Liver (tissue), 3 donors: ENCODE results near the gene PSMG1.

Experiments used
- CTCF ChIP-seq: fragments of 150-350 bp; IDR thresholded peaks from 2 replicates; pipeline ENCODE4 v1.5.1; 2017; ENCODE audit warnings: improper control_type of control experiment, low read depth, low read length; ENCODE audit not compliant: missing input control
- EGR1 ChIP-seq, 2 donors: IDR thresholded peaks; 2 replicates each; pipeline ENCODE4 v1.6.1; 2016 to 2018; ENCODE audit warnings: antibody characterized with exemption in 2 of 2, low read depth in 2 of 2
- FOXA1 ChIP-seq: IDR thresholded peaks from 2 replicates; pipeline ENCODE4 v1.6.1; 2016; ENCODE audit warnings: antibody characterized with exemption
- JUND ChIP-seq, 2 donors: IDR thresholded peaks; 2 replicates each; pipeline ENCODE4 v1.6.1; 2016; ENCODE audit warnings: antibody characterized with exemption in 2 of 2
- MAX ChIP-seq: IDR thresholded peaks from 2 replicates; pipeline ENCODE4 v1.6.1; 2016; ENCODE audit warnings: antibody characterized with exemption
- RAD21 ChIP-seq, 2 donors: IDR thresholded peaks; 2 replicates each; pipeline ENCODE4 v1.6.1; 2016; ENCODE audit warnings: antibody characterized with exemption in 2 of 2, mild to moderate bottlenecking in 2 of 2
- REST ChIP-seq: IDR thresholded peaks from 2 replicates; pipeline ENCODE4 v1.6.1; 2016; ENCODE audit warnings: antibody characterized with exemption, mild to moderate bottlenecking
- RXRA ChIP-seq, 2 donors: IDR thresholded peaks; 2 replicates each; pipeline ENCODE4 v1.6.1; 2017 to 2018; ENCODE audit warnings: antibody characterized with exemption in 2 of 2, mild to moderate bottlenecking in 1 of 2
- SP1 ChIP-seq: IDR thresholded peaks from 2 replicates; pipeline ENCODE4 v1.6.1; 2018; ENCODE audit warnings: antibody characterized with exemption, mild to moderate bottlenecking
- ZBTB33 ChIP-seq: IDR thresholded peaks from 2 replicates; pipeline ENCODE4 v1.6.1; 2016; ENCODE audit warnings: antibody characterized with exemption
- donor health status: healthy.
- donor health status: healthy.

- TF ChIP-seq EGR1 (IDR thresholded peaks at IDR 0.05; ENCODE audit: low read depth in 2 of 2) (no peak), MAX (no peak), SP1 (no peak), CTCF (peak; percentile 36), RXRA (IDR thresholded peaks at IDR 0.05) (no peak), RAD21 (IDR thresholded peaks at IDR 0.05) (peak; percentile 21 to 63), REST (no peak), ZBTB33 (no peak), JUND (IDR thresholded peaks at IDR 0.05) (no peak), FOXA1 (no peak)
These were observed 29.9 kb downstream of the PSMG1 start for GRCh38 chr21:39153373-39153772.
